ENCODE data around the gene NPHS1. TPM values are rescaled to one million over a fixed set of nuclear protein-coding genes. Genes with fewer than 3 reads are reported as not detected.

NPHS1 gene
- total and polyA plus RNA-seq, 2 of the 8 experiments (the other 6 are each of a cell fraction or from before 2014, with no cell fraction given): 1.3 to 1.4 TPM

DNA sequence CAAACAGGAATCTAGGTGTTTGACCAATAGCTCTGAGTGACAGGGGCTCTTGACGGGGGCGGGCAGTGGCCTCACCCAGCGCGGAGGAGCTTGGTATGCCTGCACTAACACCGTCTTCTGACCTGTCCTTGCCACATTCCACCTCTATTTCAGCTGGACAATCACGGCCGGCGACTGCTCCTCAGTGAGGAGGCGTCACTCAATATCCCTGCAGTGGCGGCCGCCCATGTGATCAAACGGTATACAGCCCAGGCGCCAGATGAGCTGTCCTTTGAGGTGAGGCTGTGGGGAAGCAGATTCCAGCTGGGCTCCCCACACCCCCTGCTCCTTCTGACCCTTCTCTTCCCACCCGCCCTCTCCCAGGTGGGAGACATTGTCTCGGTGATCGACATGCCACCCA lies 72.2 kb downstream of the NPHS1 start:
- Histone ChIP-seq H3K36me3 (ENCODE audit: control insufficient read depth in 2 of 4, insufficient read depth in 4 of 4, low read length in 3 of 4) (no peaks in the 10 kb centered on the region), H3K14ac (ENCODE audit: insufficient read length) (no peak overlapping the region), H4K5ac (ENCODE audit: insufficient read length, low read depth, low read length) (no peak overlapping the region), H4K91ac (replicated peaks; ENCODE audit: insufficient read length, low read length) (no peak overlapping the region), H4K8ac (ENCODE audit: extremely low read depth, insufficient read depth, low read length) (no peak overlapping the region), H3K56ac (replicated peaks; ENCODE audit: insufficient read length, low read depth, low read length) (no peak overlapping the region), H2BK120ac (replicated peaks; ENCODE audit: low read depth, low read length) (no peak overlapping the region), H2AFZ (ENCODE audit: low read length) (no peak overlapping the region), H3K4me2 (ENCODE audit: insufficient read depth in 1 of 2, low read depth in 2 of 2, low read length in 2 of 2) (no peak overlapping the region), H3K23me2 (ENCODE audit: low read depth, low read length) (peaks cover 12% of the 10 kb centered on the region), H3K79me2 (ENCODE audit: control insufficient read depth in 1 of 2, insufficient read depth in 2 of 2, low read length in 2 of 2) (no peaks in the 10 kb centered on the region), H3K9me3 (ENCODE audit: insufficient read depth in 2 of 2, low read depth in 1 of 2, low read length in 1 of 2) (no peaks in the 10 kb centered on the region), H4K20me1 (replicated peaks in 1 of 2; ENCODE audit: control insufficient read depth in 1 of 2, insufficient read depth in 2 of 2, low read length in 2 of 2) (peaks cover 0 to 7% of the 10 kb centered on the region in 2 experiments), H2AK5ac (ENCODE audit: low read depth, low read length) (no peak overlapping the region), H3K27me3 (replicated peaks in 1 of 4; ENCODE audit: control insufficient read depth in 3 of 4, extremely low read depth in 1 of 4, insufficient read depth in 3 of 4, low read length in 3 of 4) (peaks cover 0 to 9% (median 7%) of the 10 kb centered on the region in 4 experiments; a peak in 3 of 7 replicates), H3K18ac (ENCODE audit: extremely low read depth, low read length) (no peak overlapping the region), H2BK15ac (ENCODE audit: low read length) (no peak overlapping the region), H2BK5ac (ENCODE audit: low read depth, low read length) (no peak overlapping the region), H3K79me1 (ENCODE audit: low read depth, low read length) (no peaks in the 10 kb centered on the region; the same call in 1 of the 2 replicates), H3K4ac (replicated peaks; ENCODE audit: insufficient read length, low read depth, low read length) (no peak overlapping the region), H3K9ac (replicated peaks in 1 of 4; ENCODE audit: extremely low read depth in 1 of 4, low read depth in 3 of 4, low read length in 3 of 4) (no peak overlapping the region), H3K23ac (ENCODE audit: insufficient read length) (no peak overlapping the region), H2BK12ac (ENCODE audit: low read depth, low read length) (no peak overlapping the region), H3K27ac (ENCODE audit: low read depth, low read length) (no peak overlapping the region), H3K4me1 (replicated peaks in 1 of 4; ENCODE audit: control insufficient read depth in 3 of 4, insufficient read depth in 4 of 4, low read length in 3 of 4) (peaks cover 0 to 33% (median 21%) of the 10 kb centered on the region in 4 experiments; a peak in 6 of 7 replicates), H2BK20ac (ENCODE audit: low read length) (no peak overlapping the region), H3K4me3 (ENCODE audit: extremely low read depth in 1 of 4, insufficient read depth in 2 of 4, low read depth in 3 of 4, low read length in 4 of 4) (no peak overlapping the region)
- POLR2A ChIA-PET (ENCODE audit: partially characterized antibody): no interaction called here
- 88% methylated on average over 16 of the region's 16 CpGs; no CpG with 5 or more reads in 1 of the 2 experiments for WGBS, 2 experiments (ENCODE audit: extremely low coverage in 1 of 2, insufficient coverage in 1 of 2, insufficient read length in 1 of 2, insufficient replicate concordance in 2 of 2, low coverage in 1 of 2, low lambda C conversion rate in 2 of 2, missing lambda C conversion rate in 1 of 2)
- no peak for DNase-seq (ENCODE audit: low read depth in 1 of 2, low spot score in 2 of 2)
- CTCF ChIA-PET (ENCODE audit: partially characterized antibody): interaction anchor here (1.5 kb wide), 1 partner anchor 32 kb away, joined by 4 read pairs; the partner anchor contains the start of gene LIN37
- TF ChIP-seq USF2 (IDR thresholded peaks at IDR 0.05; ENCODE audit: low read length) (no peak), CTCF (IDR thresholded peaks at IDR 0.05; ENCODE audit: control extremely low read depth in 1 of 3, insufficient read depth in 1 of 3, low read depth in 1 of 3, low read length in 3 of 3) (no peak), ZNF274 (IDR thresholded peaks at IDR 0.05; ENCODE audit: borderline replicate concordance, extremely low read depth, low read length) (no peak)
- no peak for FAIRE-seq
